Stimulated activated CD4-positive, alpha-beta T cell treated with anti-CD3 and anti-CD28 coated beads, Interleukin-1b, Interleukin-23, amount 100 ng/mL, for 48 hours (primary cell): ENCODE results near the gene FERMT3.
"Not testable (repeated sequence)": the region's sequence is repeated elsewhere in the genome, so short reads cannot be mapped to it uniquely, and the experiment has no call there.

Source experiments
- DNase-seq: peaks from one replicate; pipeline ENCODE4 v3.0.0-alpha.2; 2020

Gene FERMT3

GRCh38 chr11:64206457-64207255 is at the start of gene FERMT3:
TSS of gene FERMT3 (plus strand) at chr11:64206721. CDS start at chr11:64207365, 644 bp downstream.
- DNase-seq: peak; percentile 83

GRCh38 chr11:64157631-64158394 is 48.7 kb upstream of the FERMT3 start:
- DNase-seq: no peak

- DNase-seq: no peak
These were observed 45.5 kb upstream of the FERMT3 start for GRCh38 chr11:64161037-64161436.

- not testable (repeated sequence) for DNase-seq
These were observed 43.8 kb upstream of the FERMT3 start for GRCh38 chr11:64162769-64163168.

GRCh38 chr11:64163951-64164350 is 42.6 kb upstream of the FERMT3 start:
- no peak for DNase-seq

- DNase-seq: no peak
These were observed 41.9 kb upstream of the FERMT3 start for GRCh38 chr11:64164392-64165312.

- DNase-seq: no peak
These were observed 41.1 kb upstream of the FERMT3 start for GRCh38 chr11:64165481-64165841.

- peak; percentile 87 for DNase-seq
These were observed 40.5 kb upstream of the FERMT3 start, which contains the start of gene MACROD1 for GRCh38 chr11:64165842-64166635. TSS of gene MACROD1 (minus strand) at chr11:64166113. CDS start at chr11:64165994, 119 bp downstream.

GRCh38 chr11:64170419-64170818 is 36.1 kb upstream of the FERMT3 start:
- no peak for DNase-seq

- no peak for DNase-seq
These were observed 32.7 kb upstream of the FERMT3 start for GRCh38 chr11:64173616-64174355.

GRCh38 chr11:64176751-64177150 is 29.8 kb upstream of the FERMT3 start:
- no peak for DNase-seq

- no peak for DNase-seq
These were observed 28.3 kb upstream of the FERMT3 start for GRCh38 chr11:64178203-64178602.

- no peak for DNase-seq
These were observed 27.4 kb upstream of the FERMT3 start for GRCh38 chr11:64178951-64179639.

GRCh38 chr11:64180891-64181290 is 25.6 kb upstream of the FERMT3 start:
- DNase-seq: no peak

GRCh38 chr11:64181506-64182411 is 24.8 kb upstream of the FERMT3 start:
- peak; percentile 60 for DNase-seq

GRCh38 chr11:64183890-64184289 is 22.6 kb upstream of the FERMT3 start:
- DNase-seq: no peak

- no peak for DNase-seq
These were observed 21.3 kb upstream of the FERMT3 start for GRCh38 chr11:64185175-64185692.

- peak; percentile 99 for DNase-seq
These were observed 20.6 kb upstream of the FERMT3 start, which contains the start of gene STIP1 for GRCh38 chr11:64185693-64186491. TSS of gene STIP1 (plus strand) at chr11:64186171. CDS start at chr11:64186262, 91 bp downstream.
